Right atrium auricular region (tissue), 2 donors: ENCODE measurements around the gene WBP1L. TPM values are rescaled to one million over a fixed set of nuclear protein-coding genes. Genes with fewer than 3 reads are reported as not detected.

Experiments used
- DNase-seq: peaks from one replicate; pipeline ENCODE4 v3.0.0-alpha.2; 2019; ENCODE audit warnings: low spot score
- H3K27ac ChIP-seq, 2 donors: fragments of 200-600 bp; sonication (generic); 1 replicate in 1 of 2; 2 replicates in 1 of 2; pipeline ENCODE4 v1.5.1; 2016 to 2019
- H3K27me3 ChIP-seq, 2 donors: fragments of 200-600 bp; sonication (generic); one replicate each; pipeline versions ENCODE4 v1.5.1 to v1.6.0; 2017 to 2019
- H3K36me3 ChIP-seq: fragments of 200-600 bp; sonication (generic); one replicate; pipeline ENCODE4 v1.5.1; 2016
- H3K4me1 ChIP-seq, 2 donors: fragments of 200-600 bp; sonication (generic); one replicate each; pipeline versions ENCODE4 v1.5.1 to v1.6.0; 2017 to 2019
- H3K4me3 ChIP-seq, 2 donors: fragments of 200-600 bp; sonication (generic); 1 replicate in 1 of 2; 2 replicates in 1 of 2; pipeline ENCODE4 v1.5.1; 2017 to 2019; ENCODE audit warnings: mild to moderate bottlenecking in 1 of 2, moderate library complexity in 1 of 2
- H3K9me3 ChIP-seq, 2 donors: fragments of 200-600 bp; sonication (generic); one replicate each; pipeline ENCODE4 v1.5.1; 2019
- CTCF ChIP-seq, 2 donors: fragments of 200-600 bp; sonication (generic); IDR thresholded peaks; one replicate each; pipeline ENCODE4 v1.5.1; 2019; ENCODE audit warnings: antibody characterized with exemption in 2 of 2
- total RNA-seq, 2 donors: library from RNA; depleted of rRNA; stranded (reverse); fragments of >200 nt; gene quantifications; one replicate each; pipeline ENCODE4 v1.1.0, GENCODE V29; 2016

WBP1L gene
- total RNA-seq, 2 donors from 2014 or later: 46.1 to 94.4 TPM

DNA sequence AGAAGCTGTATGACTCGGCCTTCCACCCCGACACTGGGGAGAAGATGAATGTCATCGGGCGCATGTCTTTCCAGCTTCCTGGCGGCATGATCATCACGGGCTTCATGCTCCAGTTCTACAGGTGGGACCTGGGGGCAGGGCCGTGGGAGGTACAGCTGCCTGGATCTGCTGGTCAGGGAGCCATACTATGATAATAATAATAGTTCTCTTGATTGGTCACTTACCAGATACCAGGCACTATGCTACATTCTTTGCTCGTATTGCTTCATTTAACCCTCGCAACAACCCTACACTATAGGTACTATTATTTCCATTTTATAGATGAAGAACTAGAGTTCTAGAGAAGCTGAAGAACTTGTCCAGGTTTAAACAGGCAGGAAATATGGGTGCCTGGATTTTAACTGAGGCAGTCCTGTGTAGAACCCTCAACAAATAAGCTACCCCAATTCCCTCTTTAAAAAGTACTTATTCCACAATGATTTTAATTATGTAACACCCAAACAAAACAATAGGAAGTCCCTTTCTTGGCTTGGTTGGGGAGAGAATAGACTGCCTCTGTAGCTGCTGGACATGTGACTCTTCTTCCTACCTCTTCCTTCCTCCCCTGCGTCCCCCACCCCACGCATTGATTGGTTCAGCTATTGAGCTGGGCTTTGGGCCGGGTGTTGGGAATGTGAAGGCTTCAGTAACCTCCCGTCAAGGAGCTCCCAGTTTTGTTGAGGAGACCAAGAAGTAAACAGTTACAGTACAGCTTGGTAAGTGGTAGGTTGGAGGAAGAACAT is 16.5 kb upstream of the WBP1L start:
- Histone ChIP-seq H3K27me3 (no peaks in the 10 kb centered on the region), H3K9me3 (no peaks in the 10 kb centered on the region), H3K4me1 (peaks cover 0 to 8% of the 10 kb centered on the region in 2 donors), H3K4me3 (no peak overlapping the region), H3K27ac (no peak overlapping the region), H3K36me3 (no peaks in the 10 kb centered on the region)
- DNase-seq: no peak
- no peak for TF ChIP-seq CTCF (IDR thresholded peaks at IDR 0.05)

DNA sequence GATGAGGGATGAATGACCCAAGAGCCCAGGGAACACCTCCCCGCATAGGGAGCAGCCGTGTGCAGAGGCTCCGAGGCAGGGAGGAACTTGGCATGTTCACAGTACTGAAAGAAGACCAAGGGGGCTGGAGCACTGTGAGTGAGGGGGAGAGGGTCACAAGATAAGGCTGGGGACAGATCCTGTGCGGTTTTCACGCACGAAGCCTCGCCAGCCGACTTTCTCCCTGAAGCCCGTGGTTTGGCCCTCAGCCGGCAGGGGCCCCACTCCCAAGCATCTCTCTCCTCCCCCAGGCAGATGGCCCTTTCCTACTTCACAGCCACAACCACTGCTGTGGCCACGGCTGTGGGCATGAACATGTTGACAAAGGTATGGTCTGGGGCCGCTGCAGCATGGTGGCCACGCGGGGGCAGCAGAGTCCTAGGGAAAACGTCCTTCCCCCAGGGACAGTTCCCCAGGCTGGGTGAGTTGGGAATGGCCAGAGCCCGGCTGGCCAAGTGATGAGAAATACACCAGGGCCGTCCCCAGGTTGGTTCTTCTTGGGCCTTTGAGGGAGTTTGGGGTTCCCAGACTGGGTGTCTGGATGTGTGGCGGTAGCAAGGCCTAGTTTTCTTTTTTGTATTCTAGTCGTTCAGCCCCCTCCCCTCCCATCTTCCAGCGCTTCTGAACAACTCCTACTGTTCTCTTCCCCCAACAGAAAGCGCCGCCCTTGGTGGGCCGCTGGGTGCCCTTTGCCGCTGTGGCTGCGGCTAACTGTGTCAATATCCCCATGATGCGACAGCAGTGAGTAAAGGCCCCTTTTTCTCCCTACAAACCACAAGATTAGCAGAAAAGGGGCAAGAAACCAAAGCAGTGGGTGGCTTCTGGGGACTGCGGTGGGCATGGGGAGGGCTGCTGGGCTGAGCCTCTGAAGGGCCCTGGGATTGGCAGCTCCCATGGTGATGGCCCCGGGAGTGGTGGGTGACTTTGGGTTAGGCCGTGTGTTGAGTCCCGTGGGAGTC is 14.4 kb upstream of the WBP1L start:
- peak; percentile 94 for DNase-seq
- Histone ChIP-seq H3K27ac (no peak overlapping the region), H3K4me1 (peaks cover 0 to 8% of the 10 kb centered on the region in 2 donors), H3K4me3 (no peak overlapping the region), H3K36me3 (no peaks in the 10 kb centered on the region), H3K9me3 (no peaks in the 10 kb centered on the region), H3K27me3 (no peaks in the 10 kb centered on the region)
- TF ChIP-seq CTCF (IDR thresholded peaks at IDR 0.05): peak; percentile 79 to 96

- H3K4me1 ChIP-seq: peaks cover 0 to 8% of the 10 kb centered on the region in 2 donors
- TF ChIP-seq CTCF (IDR thresholded peaks at IDR 0.05): no peak
- H3K27ac ChIP-seq: no peak overlapping the region
- DNase-seq: no peak
- H3K36me3 ChIP-seq: no peaks in the 10 kb centered on the region
- H3K27me3 ChIP-seq: no peaks in the 10 kb centered on the region
- H3K4me3 ChIP-seq: no peak overlapping the region
- H3K9me3 ChIP-seq: no peaks in the 10 kb centered on the region
These were observed 12.4 kb upstream of the WBP1L start for GRCh38 chr10:102731222-102731800.

GRCh38 chr10:102732661-102733060 is 11.1 kb upstream of the WBP1L start:
- H3K27me3 ChIP-seq: no peaks in the 10 kb centered on the region
- no peak overlapping the region for H3K4me3 ChIP-seq
- no peak for TF ChIP-seq CTCF (IDR thresholded peaks at IDR 0.05)
- H3K27ac ChIP-seq: no peak overlapping the region
- peaks cover 0 to 8% of the 10 kb centered on the region in 2 donors for H3K4me1 ChIP-seq
- H3K36me3 ChIP-seq: no peaks in the 10 kb centered on the region
- no peak for DNase-seq
- H3K9me3 ChIP-seq: no peaks in the 10 kb centered on the region

- H3K27me3 ChIP-seq: no peaks in the 10 kb centered on the region
- H3K4me3 ChIP-seq: no peak overlapping the region
- H3K9me3 ChIP-seq: no peaks in the 10 kb centered on the region
- peaks cover 0 to 5% of the 10 kb centered on the region in 2 donors for H3K4me1 ChIP-seq
- no peak overlapping the region for H3K27ac ChIP-seq
- H3K36me3 ChIP-seq: no peaks in the 10 kb centered on the region
- no peak for TF ChIP-seq CTCF (IDR thresholded peaks at IDR 0.05)
- peak; percentile 67 for DNase-seq
These were observed 8.6 kb upstream of the WBP1L start for GRCh38 chr10:102735065-102735562.
